ENCODE data around the gene ARL8A.
"Not testable (repeated sequence)": the region's sequence is repeated elsewhere in the genome, so short reads cannot be mapped to it uniquely, and the experiment has no call there.

Gene ARL8A

DNA sequence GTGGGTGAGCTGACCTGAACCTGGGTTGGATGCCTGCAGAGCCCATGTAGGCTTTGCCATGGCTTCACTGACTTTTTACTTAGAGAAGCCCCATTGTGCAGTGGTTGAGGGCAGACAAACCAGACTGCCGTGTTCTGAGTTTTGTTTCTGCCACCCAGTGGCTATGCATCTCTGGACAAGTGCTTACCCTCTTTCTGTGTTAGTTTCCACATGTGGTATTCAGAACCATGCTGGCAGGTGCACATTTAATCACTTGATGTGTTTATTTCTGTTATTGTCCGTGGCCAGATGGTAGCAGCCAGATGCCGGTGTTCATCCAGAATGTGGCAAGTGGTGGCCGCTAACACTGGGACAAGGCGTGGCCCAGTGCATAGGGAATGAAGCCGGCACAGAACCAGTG lies 26.2 kb upstream of the ARL8A start:
- TF ChIP-seq, protein P1, sequence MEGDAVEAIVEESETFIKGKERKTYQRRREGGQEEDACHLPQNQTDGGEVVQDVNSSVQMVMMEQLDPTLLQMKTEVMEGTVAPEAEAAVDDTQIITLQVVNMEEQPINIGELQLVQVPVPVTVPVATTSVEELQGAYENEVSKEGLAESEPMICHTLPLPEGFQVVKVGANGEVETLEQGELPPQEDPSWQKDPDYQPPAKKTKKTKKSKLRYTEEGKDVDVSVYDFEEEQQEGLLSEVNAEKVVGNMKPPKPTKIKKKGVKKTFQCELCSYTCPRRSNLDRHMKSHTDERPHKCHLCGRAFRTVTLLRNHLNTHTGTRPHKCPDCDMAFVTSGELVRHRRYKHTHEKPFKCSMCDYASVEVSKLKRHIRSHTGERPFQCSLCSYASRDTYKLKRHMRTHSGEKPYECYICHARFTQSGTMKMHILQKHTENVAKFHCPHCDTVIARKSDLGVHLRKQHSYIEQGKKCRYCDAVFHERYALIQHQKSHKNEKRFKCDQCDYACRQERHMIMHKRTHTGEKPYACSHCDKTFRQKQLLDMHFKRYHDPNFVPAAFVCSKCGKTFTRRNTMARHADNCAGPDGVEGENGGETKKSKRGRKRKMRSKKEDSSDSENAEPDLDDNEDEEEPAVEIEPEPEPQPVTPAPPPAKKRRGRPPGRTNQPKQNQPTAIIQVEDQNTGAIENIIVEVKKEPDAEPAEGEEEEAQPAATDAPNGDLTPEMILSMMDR (conservative IDR thresholded peaks at IDR 0.05) = no peak
- TF ChIP-seq ZFX (IDR thresholded peaks at IDR 0.05) = no peak
- H3K27ac ChIP-seq = no peak overlapping the region

DNA sequence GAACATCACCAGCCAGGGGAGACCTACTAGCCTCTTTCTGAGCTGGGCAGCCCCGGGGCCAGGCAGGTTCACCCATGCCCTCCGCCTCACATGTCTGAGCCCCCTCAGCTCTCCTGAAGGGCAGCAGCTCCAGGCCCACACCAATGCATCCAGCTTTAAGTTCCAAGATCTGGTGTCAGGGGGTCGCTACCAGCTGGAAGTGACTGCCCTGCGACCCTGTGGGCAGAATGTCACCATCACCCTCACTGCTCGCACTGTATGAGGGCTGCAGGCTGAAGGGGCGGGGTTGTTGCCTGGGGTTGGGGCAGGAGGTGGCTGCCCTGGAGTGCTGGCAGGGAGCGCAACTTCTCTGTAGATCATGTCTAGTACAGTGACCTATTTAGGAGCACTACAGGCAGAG lies 24.3 kb upstream of the ARL8A start:
- TF ChIP-seq, protein P1 (conservative IDR thresholded peaks at IDR 0.05) = no peak
- TF ChIP-seq ZFX (IDR thresholded peaks at IDR 0.05) = no peak
- H3K27ac ChIP-seq = no peak overlapping the region

DNA sequence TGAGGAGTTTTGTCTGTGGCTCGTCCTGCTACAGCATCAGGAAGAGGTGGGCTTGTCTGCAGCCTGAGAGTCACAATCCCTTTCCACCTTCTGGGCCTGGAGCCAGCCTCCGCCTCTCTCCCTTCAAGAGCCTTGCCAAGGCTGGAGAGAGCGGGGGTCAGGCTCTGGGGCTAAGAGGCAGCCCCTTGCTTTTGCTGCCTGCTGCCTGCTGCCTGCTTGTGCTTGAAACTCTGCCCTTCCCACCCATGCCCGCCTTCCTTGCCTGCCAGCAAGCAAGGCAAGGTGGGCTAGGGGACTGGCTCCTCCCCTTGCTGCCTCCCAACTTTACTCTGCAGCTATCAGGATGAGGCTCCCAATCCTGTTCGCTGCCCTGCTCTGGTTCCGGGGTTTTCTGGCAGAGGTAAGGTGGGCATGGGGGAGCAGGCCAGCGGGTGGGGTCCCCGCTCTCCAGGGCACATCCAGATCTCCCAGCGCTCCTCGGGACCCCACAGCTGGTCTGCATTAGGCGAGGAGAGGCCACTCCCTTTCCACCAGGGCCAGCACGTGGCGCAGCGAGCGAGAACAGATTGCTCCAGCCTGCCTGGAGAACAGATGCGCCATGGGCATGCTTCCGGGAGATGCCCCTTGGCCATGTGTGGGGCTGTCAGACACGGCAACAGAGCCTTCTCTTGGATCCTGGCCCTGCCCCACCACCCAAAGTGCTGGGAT lies 23.3 kb upstream of the ARL8A start:
- TF ChIP-seq, protein P1 (conservative IDR thresholded peaks at IDR 0.05) = no peak
- TF ChIP-seq ZFX (IDR thresholded peaks at IDR 0.05) = no peak

DNA sequence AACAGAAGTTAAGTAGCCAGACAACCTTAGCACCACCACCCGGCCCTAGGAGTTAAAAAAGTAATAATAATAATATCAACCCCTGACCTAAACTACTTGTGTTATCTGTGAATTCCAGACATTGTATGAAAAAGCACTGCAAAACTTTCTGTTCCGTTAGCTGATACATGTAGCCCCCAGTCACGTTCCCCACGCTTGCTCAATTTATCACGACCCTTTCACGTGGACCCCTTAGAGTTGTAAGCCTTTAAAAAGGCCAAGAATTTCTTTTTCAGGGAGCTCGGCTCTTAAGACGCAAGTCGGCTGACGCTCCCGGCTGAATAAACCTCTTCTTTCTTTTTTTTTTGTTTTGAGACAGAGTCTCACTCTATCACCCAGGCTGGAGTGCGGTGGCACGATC lies 22.5 kb upstream of the ARL8A start:
- H3K27ac ChIP-seq = not testable (repeated sequence)

More for the DNA sequence above, 23.3 kb upstream of the ARL8A start:
- H3K27ac ChIP-seq = no peak overlapping the region

DNA sequence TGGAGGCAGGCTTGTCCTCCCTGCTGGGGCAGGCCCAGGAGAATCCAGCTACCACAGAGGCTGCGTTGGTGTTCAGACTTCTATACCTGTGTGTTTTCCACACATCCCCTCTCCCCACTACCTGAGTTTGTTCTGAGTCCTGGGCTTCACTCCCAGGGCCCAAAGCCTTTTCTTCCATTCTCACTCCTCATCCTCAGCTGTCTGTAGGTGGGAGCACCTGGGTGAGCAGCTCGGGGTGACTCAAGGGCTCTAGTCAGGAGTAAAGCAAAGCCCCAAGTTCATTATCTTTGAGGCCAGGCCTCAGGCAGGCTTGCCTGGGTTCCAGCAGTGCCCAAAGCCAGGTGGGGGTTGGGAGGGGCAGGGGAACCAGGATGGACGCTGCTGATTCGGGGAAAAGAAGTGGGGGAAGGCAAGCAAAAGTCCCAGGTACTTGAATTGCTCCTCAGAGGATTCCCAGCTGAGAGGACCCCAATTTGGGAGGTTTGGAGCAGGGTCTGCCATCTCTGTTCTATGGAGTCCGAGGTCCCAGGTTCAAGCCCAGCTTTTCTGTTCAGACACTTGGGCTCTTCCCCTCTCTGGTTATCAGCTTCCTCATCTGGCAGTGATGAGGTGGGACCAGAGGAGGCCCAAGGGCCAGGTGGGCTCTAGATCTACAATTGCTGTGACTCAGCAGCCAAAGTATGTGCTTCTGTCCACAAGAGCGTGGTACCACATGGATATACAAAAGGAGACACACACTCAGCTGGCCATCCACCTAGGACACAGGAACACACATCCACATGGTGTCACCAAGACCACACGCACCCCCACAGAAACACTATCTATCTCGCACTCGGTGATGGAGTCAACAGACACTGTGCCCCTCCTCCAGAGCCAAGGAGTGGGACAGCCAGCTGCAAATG lies 21.7 kb upstream of the ARL8A start:
- TF ChIP-seq ZFX (IDR thresholded peaks at IDR 0.05) = no peak
- TF ChIP-seq, protein P1 (conservative IDR thresholded peaks at IDR 0.05) = no peak
- H3K27ac ChIP-seq = no peak overlapping the region

DNA sequence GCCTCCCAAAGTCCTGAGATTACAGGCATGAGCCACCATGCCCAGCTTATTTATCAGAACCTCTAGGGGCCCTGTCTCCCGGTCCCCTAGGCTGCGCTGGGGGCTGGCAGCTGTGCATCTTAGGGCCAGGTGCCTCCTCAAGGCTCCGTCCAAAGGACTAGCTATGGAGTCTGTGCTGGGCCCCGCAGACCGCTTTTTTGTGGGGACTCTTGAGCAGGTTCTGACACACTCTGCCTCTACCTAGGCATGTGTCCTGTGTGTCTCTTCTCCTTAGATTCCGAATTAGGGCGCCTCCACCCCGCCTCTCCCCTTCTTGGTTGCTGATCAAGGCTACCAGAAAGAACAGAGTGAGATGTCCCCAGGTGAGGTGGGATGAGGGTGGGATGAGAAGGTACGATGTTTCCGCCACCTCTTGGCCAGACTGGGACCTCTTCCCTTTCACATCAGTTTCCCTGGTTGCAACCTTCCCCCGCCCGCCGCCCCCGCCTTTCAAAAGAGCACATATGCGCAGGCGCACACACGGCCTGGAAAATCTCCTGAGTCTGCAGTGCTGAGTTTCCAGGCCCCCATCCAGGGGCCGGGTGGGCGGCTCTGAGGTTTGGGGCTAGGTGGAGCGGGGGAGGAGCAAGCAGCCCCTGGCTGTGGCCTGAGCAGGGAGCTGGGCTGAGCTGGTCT lies 20.9 kb upstream of the ARL8A start:
- no peak for TF ChIP-seq ZFX (IDR thresholded peaks at IDR 0.05)
- TF ChIP-seq, protein P1 (conservative IDR thresholded peaks at IDR 0.05) = no peak
- H3K27ac ChIP-seq = no peak overlapping the region

DNA sequence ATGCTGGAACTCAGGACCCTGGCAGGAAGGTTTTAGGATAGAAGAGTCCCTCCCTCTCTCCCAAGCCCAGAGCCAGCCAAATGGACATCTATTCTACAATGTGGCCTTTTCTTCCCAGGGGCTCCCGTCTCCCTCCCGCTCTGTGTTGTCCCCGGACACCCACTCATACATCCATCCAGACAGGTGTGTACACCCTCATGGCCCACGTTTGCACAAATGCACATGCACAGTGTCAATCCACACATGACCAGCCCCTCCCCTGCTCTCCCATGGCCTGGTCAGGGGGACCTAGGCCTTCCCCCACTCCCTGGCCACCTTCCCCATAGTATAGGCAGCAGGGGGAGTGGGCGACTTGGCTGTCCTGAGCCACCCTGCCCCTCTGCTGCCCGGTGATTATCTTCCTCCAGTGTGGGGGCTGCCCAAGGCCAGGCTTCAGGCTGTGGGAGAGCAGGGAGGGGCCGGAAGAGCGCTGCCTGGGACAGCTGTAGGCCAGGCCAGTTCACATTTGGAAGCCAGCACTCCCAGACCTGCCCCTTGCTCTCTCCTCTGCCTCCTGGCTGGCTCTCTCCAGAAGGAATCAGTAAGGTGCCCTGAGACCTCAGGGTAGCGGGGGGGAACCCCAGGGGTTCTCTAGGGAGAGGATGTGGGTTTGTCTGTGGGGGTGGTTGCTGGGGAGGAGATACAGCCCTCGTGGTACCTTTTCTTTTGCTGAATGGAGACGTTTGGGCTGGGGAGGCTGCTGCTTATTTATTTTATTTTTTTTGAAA lies 19.9 kb upstream of the ARL8A start:
- no peak for TF ChIP-seq ZFX (IDR thresholded peaks at IDR 0.05)
- TF ChIP-seq, protein P1 (conservative IDR thresholded peaks at IDR 0.05) = no peak
- H3K27ac ChIP-seq = no peak overlapping the region
